HG03039 (cell line): Measurements from ENCODE around the gene TAF1L.

Experiments
- ATAC-seq: cut with Tn5 transposase; IDR thresholded peaks from one replicate; pipeline ENCODE4 v1.9.1; 2021; ENCODE audit warnings: mild to moderate bottlenecking, moderate library complexity; ENCODE audit not compliant: unreplicated experiment

Gene TAF1L

GRCh38 chr9:32589083-32589723 lies 46.3 kb downstream of the TAF1L start:
- ATAC-seq = no peak

DNA sequence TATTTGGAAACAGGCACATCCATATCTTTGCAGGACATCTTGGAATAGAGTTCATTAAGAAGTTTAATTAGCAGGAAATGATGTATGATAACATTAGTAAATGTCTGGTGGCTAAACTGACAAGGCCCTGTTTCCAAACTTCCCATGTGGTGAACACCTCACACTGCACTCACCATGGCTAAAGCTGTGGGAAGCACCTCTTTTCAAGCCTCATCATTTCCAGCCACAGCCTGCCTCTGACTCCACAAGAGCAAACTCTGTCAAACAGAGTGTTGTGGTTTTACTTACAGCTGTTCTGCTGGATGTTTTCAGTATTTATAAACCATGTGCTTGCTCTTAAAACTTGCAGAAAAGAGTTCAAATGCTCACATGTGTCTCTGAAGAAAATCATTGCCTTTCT lies 47.6 kb downstream of the TAF1L start:
- no peak for ATAC-seq

DNA sequence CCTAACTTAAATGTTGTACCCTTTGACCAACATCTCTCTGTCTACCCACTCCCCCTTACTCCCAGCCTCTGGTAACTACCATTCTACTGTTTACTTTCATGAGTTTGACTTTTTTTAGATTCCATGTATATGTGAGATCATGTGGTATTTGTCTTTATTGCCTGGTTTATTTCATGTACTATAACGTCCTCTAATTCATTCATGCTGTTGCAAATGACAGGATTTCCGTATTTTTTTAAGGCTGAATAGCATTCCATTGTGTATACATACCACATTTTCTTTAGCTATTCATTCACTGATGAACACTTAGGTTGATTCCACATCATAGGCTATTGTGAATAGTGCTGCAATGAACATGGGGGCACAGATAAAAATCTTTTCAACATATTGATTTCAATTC lies 50.7 kb downstream of the TAF1L start:
- no peak for ATAC-seq

GRCh38 chr9:32581512-32582143 lies 53.8 kb downstream of the TAF1L start:
- ATAC-seq = no peak

DNA sequence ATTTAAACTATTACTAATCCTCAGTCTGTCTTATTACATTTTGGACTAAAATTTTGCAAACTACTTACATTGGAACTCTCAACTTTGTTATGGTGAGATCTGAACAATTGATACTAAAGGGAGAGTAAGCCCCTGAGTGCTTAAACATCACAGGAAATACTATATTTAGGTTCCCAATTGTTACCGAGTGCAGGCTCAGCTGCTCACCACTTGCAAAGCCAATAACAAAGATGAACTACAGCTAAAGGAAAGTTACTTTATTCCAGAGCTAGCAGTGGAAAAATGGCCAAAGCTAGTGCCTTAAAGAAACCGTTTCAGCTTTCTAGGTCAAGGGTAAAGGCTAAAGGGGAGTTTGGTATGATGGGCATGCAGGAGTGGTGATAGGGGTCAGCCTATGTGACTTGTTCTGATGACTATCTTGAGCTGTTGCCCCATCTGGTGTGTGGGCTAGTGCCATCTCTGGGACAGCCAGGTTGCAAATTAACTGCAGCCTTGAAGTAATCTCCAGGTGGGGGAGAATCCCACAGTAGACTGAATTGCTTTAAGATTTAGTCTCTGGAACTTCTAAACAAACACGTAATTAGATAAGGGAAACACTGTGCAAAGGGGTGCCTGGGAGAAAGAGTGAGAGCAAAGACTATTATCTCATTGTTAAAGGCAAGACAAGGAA lies 54.7 kb downstream of the TAF1L start:
- ATAC-seq = no peak

- no peak for ATAC-seq
These were observed 55.6 kb downstream of the TAF1L start for GRCh38 chr9:32579706-32580331.
